HG02763 (cell line): ENCODE measurements around the gene PXDC1.
"Not testable (repeated sequence)": the region's sequence is repeated elsewhere in the genome, so short reads cannot be mapped to it uniquely, and the experiment has no call there.

Source experiments
- ATAC-seq: cut with Tn5 transposase; IDR thresholded peaks from one replicate; pipeline ENCODE4 v1.9.1; 2021; ENCODE audit warnings: mild to moderate bottlenecking, moderate library complexity; ENCODE audit not compliant: unreplicated experiment

The PXDC1 gene

GRCh38 chr6:3677351-3677750 lies 74.2 kb downstream of the PXDC1 start:
- ATAC-seq, result not testable (repeated sequence)
